Coronary artery (tissue), 2 donors: ENCODE measurements around the gene TNPO3.
"Not testable (repeated sequence)": the region's sequence is repeated elsewhere in the genome, so short reads cannot be mapped to it uniquely, and the experiment has no call there.

Experiments used
- DNase-seq: peaks from one replicate; pipeline ENCODE4 v3.0.0-alpha.2; 2017; ENCODE audit warnings: low spot score
- H3K27ac ChIP-seq, 2 donors: fragments of 200-600 bp; sonication (generic); one replicate each; pipeline ENCODE4 v1.5.1; 2016 to 2019
- H3K4me3 ChIP-seq: fragments of 200-600 bp; sonication (generic); 2 replicates; pipeline ENCODE4 v1.5.1; 2016; ENCODE audit warnings: mild to moderate bottlenecking, moderate library complexity
- TF ChIP-seq, protein P1 (sequence below): fragments of 200-600 bp; sonication (generic); IDR thresholded peaks from one replicate; pipeline ENCODE4 v1.5.1; 2019; ENCODE audit warnings: antibody characterized with exemption

The TNPO3 gene

DNA sequence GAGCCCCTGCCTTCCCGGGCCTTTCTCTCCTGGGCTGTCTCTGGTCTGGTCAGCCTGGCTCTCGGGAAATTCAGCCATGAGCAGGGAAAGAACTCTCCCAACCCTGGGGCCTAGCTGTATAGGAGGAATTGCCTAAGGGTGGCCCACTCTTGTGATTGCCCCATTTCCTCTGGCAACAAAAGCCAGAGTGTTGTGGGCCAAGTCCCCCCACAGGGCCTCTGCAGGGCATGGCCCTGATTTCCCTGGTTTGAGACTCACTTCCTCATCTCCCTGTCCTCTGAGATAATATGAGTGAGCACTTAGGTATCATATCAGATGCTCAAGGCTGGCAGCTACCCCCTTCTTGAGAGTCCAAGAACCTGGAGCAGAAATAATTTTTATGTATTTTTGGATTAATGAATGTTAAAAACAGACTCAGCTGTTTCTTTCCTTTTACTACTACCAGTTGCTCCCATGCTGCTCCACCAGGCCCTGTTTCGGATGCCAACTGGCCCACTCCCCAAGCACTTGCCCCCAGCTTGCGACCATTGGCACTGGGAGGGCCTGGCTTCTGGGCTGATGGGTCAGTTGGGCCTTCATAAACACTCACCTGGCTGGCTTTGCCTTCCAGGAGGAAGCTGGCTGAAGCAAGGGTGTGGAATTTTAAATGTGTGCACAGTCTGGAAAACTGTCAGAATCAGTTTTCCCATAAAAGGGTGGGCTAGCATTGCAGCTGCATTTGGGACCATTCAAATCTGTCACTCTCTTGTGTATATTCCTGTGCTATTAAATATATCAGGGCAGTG is 105.7 kb downstream of the TNPO3 start:
- no peak for DNase-seq
- TF ChIP-seq, protein P1, sequence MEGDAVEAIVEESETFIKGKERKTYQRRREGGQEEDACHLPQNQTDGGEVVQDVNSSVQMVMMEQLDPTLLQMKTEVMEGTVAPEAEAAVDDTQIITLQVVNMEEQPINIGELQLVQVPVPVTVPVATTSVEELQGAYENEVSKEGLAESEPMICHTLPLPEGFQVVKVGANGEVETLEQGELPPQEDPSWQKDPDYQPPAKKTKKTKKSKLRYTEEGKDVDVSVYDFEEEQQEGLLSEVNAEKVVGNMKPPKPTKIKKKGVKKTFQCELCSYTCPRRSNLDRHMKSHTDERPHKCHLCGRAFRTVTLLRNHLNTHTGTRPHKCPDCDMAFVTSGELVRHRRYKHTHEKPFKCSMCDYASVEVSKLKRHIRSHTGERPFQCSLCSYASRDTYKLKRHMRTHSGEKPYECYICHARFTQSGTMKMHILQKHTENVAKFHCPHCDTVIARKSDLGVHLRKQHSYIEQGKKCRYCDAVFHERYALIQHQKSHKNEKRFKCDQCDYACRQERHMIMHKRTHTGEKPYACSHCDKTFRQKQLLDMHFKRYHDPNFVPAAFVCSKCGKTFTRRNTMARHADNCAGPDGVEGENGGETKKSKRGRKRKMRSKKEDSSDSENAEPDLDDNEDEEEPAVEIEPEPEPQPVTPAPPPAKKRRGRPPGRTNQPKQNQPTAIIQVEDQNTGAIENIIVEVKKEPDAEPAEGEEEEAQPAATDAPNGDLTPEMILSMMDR, result no peak
- no peak overlapping the region for H3K27ac ChIP-seq

DNA sequence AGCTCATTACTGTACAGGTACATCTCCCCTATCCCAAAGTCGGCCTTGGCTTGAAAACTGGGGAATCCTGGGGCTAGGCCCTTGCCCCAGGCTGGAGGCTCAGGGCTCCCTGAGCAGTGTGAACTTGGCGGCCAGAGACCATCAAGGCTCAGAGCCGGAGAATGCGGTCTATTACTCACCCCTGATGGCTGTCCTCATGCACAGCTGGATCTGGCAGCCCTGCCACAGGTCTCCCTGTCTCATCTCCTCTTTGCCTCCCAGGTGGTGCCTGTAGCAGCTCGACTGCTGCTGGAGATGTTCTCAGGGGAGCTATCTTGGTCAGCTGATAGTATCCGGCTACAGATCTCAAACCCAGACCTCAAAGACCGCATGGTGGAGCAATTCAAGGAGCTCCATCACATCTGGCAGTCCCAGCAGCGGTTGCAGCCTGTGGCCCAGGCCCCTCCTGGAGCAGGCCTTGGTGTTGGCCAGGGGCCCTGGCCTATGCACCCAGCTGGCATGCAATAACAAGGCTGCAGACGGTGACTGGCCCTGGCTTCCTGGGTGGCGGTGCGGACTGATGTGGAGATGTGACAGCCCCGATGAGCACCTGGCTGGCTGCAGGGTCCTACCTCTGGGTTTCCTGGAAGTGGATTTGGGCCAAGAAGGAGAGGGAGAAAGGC is 106.5 kb downstream of the TNPO3 start:
- DNase-seq, result no peak
- H3K4me3 ChIP-seq, result no peak overlapping the region
- TF ChIP-seq, protein P1, result no peak
- no peak overlapping the region for H3K27ac ChIP-seq

More for the DNA sequence above, 105.7 kb downstream of the TNPO3 start:
- H3K4me3 ChIP-seq, result no peak overlapping the region

DNA sequence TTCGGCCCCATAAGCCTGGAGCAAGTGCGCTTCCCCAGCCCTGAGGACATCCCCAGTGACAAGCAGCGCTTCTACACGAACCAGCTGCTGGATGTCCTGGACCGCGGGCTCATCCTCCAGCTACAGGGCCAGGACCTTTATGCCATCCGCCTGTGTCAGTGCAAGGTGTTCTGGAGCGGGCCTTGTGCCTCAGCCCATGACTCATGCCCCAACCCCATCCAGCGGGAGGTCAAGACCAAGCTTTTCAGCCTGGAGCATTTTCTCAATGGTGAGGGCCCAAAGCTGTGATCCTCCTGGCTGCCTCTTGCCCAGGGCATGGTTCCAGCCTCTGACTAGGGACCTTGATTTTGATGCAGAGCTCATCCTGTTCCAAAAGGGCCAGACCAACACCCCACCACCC is 107.1 kb downstream of the TNPO3 start:
- DNase-seq, result no peak

DNA sequence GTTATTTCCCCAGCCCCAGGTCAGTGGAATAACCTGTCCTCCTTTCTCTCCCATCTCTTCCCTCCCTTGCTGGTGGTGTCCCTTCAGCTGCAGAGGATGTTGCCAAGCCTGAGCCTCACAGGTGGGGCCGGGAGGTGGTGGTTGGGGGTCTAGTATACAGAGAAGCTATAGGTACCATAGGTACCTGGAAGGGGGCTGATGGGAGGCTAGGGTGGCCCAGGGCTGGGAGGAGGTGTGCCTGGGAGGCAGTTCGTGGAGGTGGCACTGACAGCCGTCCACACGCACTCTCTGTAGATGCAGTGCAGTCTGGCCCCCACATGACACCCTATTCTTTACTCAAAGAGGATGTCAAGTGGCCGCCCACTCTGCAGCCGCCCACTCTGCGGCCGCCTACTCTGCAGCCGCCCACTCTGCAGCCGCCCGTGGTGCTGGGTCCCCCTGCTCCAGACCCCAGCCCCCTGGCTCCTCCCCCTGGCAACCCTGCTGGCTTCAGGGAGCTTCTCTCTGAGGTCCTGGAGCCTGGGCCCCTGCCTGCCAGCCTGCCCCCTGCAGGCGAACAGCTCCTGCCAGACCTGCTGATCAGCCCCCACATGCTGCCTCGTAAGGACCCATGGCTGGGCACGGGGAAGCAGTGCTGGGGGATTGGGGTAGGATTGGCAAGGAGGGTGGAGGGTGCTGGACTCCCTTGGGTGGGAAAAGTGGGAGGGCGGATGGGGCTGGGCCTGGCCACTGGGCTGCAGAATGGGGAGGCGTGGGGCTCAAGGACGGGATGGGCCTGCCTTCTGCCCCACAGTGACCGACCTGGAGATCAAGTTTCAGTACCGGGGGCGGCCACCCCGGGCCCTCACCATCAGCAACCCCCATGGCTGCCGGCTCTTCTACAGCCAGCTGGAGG is 107.7 kb downstream of the TNPO3 start:
- H3K4me3 ChIP-seq, result no peak overlapping the region
- DNase-seq, result no peak
- no peak overlapping the region for H3K27ac ChIP-seq
- TF ChIP-seq, protein P1, result no peak

More for the DNA sequence above, 107.1 kb downstream of the TNPO3 start:
- Histone ChIP-seq H3K27ac (no peak overlapping the region), H3K4me3 (no peak overlapping the region)
- TF ChIP-seq, protein P1, result no peak

DNA sequence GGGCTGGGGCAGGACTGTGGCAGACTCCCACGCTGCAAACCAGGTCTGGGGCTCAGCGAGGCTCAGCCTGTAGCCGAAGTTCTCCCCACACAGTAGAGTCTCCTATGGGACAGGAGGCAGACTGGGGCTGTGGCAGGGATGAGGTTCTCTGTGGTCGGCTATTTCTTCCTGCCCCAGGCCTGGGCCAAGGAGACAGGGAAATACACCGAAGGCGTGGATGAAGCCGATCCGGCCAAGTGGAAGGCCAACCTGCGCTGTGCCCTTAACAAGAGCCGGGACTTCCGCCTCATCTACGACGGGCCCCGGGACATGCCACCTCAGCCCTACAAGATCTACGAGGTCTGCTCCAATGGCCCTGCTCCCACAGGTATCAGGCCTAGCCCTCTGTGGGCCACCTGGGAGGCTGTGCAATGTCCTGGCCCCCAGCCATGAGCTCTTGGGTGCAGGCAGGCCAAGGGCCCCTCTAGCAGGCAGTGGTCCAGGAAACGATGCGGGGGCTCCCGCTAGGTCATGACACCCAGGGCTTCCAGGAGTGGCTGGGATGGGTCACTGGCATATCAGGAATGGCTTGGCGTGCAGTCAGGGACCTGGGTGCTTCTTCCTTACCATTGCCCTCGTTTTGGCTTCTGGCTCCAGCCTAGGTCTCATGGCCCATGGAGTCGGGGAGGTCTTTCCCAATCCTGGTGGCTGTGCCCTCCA is 109.1 kb downstream of the TNPO3 start:
- Histone ChIP-seq H3K4me3 (no peak overlapping the region), H3K27ac (no peak overlapping the region)
- TF ChIP-seq, protein P1, result no peak
- DNase-seq, result no peak

DNA sequence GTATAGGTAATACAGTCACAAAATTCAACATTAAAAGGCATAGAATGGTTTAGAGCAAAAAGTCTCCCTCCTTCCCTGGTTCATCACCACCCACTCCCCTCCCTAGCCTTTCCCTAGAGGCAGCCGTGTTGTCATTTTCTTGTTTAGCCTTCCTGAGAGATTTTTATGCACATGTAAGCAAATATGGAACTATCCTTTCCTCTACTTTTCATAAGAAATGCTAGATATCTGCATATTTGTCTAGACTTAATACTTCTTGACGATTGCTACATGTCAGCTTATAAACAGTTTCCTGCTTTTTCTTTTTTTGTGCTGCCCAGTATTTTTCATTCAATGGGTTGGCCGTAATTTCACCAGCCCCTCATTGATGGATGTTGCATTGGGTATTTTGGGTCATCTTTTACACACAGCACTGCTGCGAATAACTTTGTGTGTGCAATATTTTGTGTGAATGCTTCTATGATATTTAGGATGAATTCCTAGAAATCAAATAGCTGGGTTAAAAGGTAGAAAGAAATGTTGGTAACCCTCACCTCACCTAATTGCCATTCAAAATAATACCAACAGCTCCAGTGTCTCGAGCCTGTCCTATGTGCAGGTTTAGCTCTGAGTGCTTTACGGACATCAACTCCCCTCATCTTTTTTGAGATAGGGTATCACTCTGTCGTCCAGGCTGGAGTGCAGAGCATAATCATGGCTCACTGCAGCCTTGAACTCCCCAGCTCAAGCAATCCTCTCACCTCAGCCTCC is 110.2 kb downstream of the TNPO3 start:
- TF ChIP-seq, protein P1, result no peak
- Histone ChIP-seq H3K27ac (no peak overlapping the region), H3K4me3 (no peak overlapping the region)
- DNase-seq, result no peak

DNA sequence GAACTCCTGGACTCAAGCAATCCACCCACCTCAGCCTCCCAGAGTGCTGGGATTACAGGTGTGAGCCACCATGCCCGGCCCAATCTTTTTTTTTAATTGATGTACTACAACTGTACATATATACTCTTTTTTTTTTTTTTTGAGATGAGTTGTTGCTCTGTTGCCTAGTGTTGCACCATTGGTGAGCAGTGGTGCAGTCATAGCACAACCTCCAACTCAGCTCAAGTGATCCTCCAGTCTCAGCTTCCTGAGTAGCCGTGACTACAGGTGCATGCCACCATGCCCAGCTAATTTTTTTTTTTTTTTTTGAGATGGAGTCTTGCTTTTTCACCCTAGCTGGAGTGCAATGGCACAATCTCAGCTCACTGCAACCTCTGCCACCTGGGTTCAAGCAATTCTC is 111.7 kb downstream of the TNPO3 start:
- not testable (repeated sequence) for DNase-seq, H3K4me3 ChIP-seq, H3K27ac ChIP-seq
